ENCODE data around the gene HEY2. TPM values are rescaled to one million over a fixed set of nuclear protein-coding genes. Genes with fewer than 3 reads are reported as not detected.

HEY2 gene
- total and polyA plus RNA-seq, 2 donors (not counting 1 experiment from before 2014, with no cell fraction given) = 0.12 TPM; not detected in 1

GRCh38 chr6:125764121-125764671 lies 14.8 kb downstream of the HEY2 start:
- H3K4me1 ChIP-seq (ENCODE audit: control insufficient read depth in 2 of 2, insufficient read depth in 2 of 2, low read length in 2 of 2) = no peaks in the 10 kb centered on the region
- DNase-seq = no peak
- H3K9me3 ChIP-seq (ENCODE audit: control extremely low read depth in 1 of 3, control insufficient read depth in 2 of 3, insufficient read depth in 1 of 3, low read length in 2 of 3) = peaks cover 0 to 4% (median 0%) of the 10 kb centered on the region in 3 donors
- POLR2A ChIA-PET = no interaction called here
- H4K20me1 ChIP-seq (ENCODE audit: control insufficient read depth, insufficient read depth, low read length, poor library complexity, severe bottlenecking) = no peaks in the 10 kb centered on the region
- H3K9ac ChIP-seq (ENCODE audit: low read length) = no peak overlapping the region
- no peaks in the 10 kb centered on the region for H3K36me3 ChIP-seq (replicated peaks in 1 of 2; ENCODE audit: control extremely low read depth in 1 of 2, control insufficient read depth in 1 of 2, extremely low read depth in 1 of 2, insufficient read depth in 2 of 2, low read length in 1 of 2)
- TF ChIP-seq EZH2 (IDR thresholded peaks at IDR 0.05; ENCODE audit: borderline replicate concordance, insufficient read depth, low read depth, low read length, poor library complexity, severe bottlenecking) (no peak), CTCF (IDR thresholded peaks at IDR 0.05) (no peak)
- intact Hi-C loops (cut with micrococcal nuclease) = no loop called here
- H3K27me3 Mint-ChIP-seq = peaks cover 55% of the 10 kb centered on the region
- no peaks in the 10 kb centered on the region for H3K79me2 ChIP-seq (ENCODE audit: control insufficient read depth, insufficient read depth, low read length)
- CTCF ChIA-PET = interaction anchor here (0.7 to 10.2 kb wide), 8 partner anchors 8 to 453 kb away, joined by 3 to 114 read pairs (median 4); partner anchors contain the start of gene HINT3
- H3K4me2 ChIP-seq (replicated peaks; ENCODE audit: low read depth, low read length, poor library complexity, severe bottlenecking) = no peak overlapping the region
- ATAC-seq (ENCODE audit: low read depth) = no peak
- no peak overlapping the region for H2AFZ ChIP-seq (ENCODE audit: insufficient read depth, low read depth, low read length, poor library complexity, severe bottlenecking)
- no peak overlapping the region for H3K4me3 Mint-ChIP-seq
- WGBS (ENCODE audit: insufficient coverage) = no CpG with 5 or more reads among the region's 2 CpGs
- no peak overlapping the region for H3K4me3 ChIP-seq (ENCODE audit: control extremely low read depth in 1 of 5, extremely low read depth in 1 of 5, insufficient read depth in 1 of 5, low read depth in 2 of 5, low read length in 4 of 5)
- H3K9me3 Mint-ChIP-seq (ENCODE audit: insufficient read depth) = no peaks in the 10 kb centered on the region
- peaks cover 1% of the 10 kb centered on the region for H3K4me1 Mint-ChIP-seq
- H3K27me3 ChIP-seq (replicated peaks in 1 of 4; ENCODE audit: control extremely low read depth in 1 of 4, control insufficient read depth in 3 of 4, insufficient read depth in 4 of 4, low read length in 3 of 4) = peaks cover 0 to 14% (median 8%) of the 10 kb centered on the region in 4 experiments
- no peak overlapping the region for H3K27ac ChIP-seq (ENCODE audit: low read length in 2 of 2)
- no peak overlapping the region for H3K27ac Mint-ChIP-seq

GRCh38 chr6:125765944-125766343 lies 16.5 kb downstream of the HEY2 start:
- Histone ChIP-seq H3K36me3 (replicated peaks in 1 of 2; ENCODE audit: control extremely low read depth in 1 of 2, control insufficient read depth in 1 of 2, extremely low read depth in 1 of 2, insufficient read depth in 2 of 2, low read length in 1 of 2) (no peaks in the 10 kb centered on the region), H2AFZ (ENCODE audit: insufficient read depth, low read depth, low read length, poor library complexity, severe bottlenecking) (no peak overlapping the region), H4K20me1 (ENCODE audit: control insufficient read depth, insufficient read depth, low read length, poor library complexity, severe bottlenecking) (no peaks in the 10 kb centered on the region), H3K4me3 (ENCODE audit: control extremely low read depth in 1 of 5, extremely low read depth in 1 of 5, insufficient read depth in 1 of 5, low read depth in 2 of 5, low read length in 4 of 5) (no peak overlapping the region), H3K79me2 (ENCODE audit: control insufficient read depth, insufficient read depth, low read length) (no peaks in the 10 kb centered on the region), H3K4me1 (ENCODE audit: control insufficient read depth in 2 of 2, insufficient read depth in 2 of 2, low read length in 2 of 2) (no peaks in the 10 kb centered on the region), H3K27me3 (replicated peaks in 1 of 4; ENCODE audit: control extremely low read depth in 1 of 4, control insufficient read depth in 3 of 4, insufficient read depth in 4 of 4, low read length in 3 of 4) (peaks cover 0 to 14% (median 6%) of the 10 kb centered on the region in 4 experiments), H3K4me2 (replicated peaks; ENCODE audit: low read depth, low read length, poor library complexity, severe bottlenecking) (no peak overlapping the region), H3K27ac (ENCODE audit: low read length in 2 of 2) (no peak overlapping the region), H3K9me3 (ENCODE audit: control extremely low read depth in 1 of 3, control insufficient read depth in 2 of 3, insufficient read depth in 1 of 3, low read length in 2 of 3) (no peaks in the 10 kb centered on the region), H3K9ac (ENCODE audit: low read length) (no peak overlapping the region)
- CTCF ChIA-PET = interaction anchor here (3.1 to 10.2 kb wide), 4 partner anchors 11 to 454 kb away, joined by 6 to 114 read pairs (median 34); partner anchors contain the start of genes HEY2 and HINT3
- no peaks in the 10 kb centered on the region for H3K4me1 Mint-ChIP-seq
- DNase-seq (no peak), ATAC-seq (ENCODE audit: low read depth) (no peak)
- 78% methylated on average over 1 of the region's 1 CpG for WGBS (ENCODE audit: insufficient coverage)
- TF ChIP-seq EZH2 (IDR thresholded peaks at IDR 0.05; ENCODE audit: borderline replicate concordance, insufficient read depth, low read depth, low read length, poor library complexity, severe bottlenecking) = no peak
- TF ChIP-seq CTCF (IDR thresholded peaks at IDR 0.05) = no peak
- intact Hi-C loops (cut with micrococcal nuclease) = no loop called here
- POLR2A ChIA-PET = no interaction called here
- H3K4me3 Mint-ChIP-seq = no peak overlapping the region
- H3K27me3 Mint-ChIP-seq = peaks cover 51% of the 10 kb centered on the region
- H3K27ac Mint-ChIP-seq = no peak overlapping the region
- no peaks in the 10 kb centered on the region for H3K9me3 Mint-ChIP-seq (ENCODE audit: insufficient read depth)
